PC-3 (cell line): ENCODE data around the gene SSC4D.
"Not testable (repeated sequence)": the region's sequence is repeated elsewhere in the genome, so short reads cannot be mapped to it uniquely, and the experiment has no call there.

Source experiments
- EZH2phosphoT487 ChIP-seq: fragments of 300-600 bp; sonication (generic); IDR thresholded peaks from 2 replicates; pipeline ENCODE4 v1.6.1; 2018; ENCODE audit warnings: mild to moderate bottlenecking, antibody characterized with exemption, low read length, borderline replicate concordance
- TF ChIP-seq, protein P1 (sequence below): fragments of 300-600 bp; sonication (generic); conservative IDR thresholded peaks from 2 replicates; pipeline ENCODE4 v1.5.1; 2017; ENCODE audit warnings: antibody characterized with exemption, low read depth, mild to moderate bottlenecking, low read length

DNA sequence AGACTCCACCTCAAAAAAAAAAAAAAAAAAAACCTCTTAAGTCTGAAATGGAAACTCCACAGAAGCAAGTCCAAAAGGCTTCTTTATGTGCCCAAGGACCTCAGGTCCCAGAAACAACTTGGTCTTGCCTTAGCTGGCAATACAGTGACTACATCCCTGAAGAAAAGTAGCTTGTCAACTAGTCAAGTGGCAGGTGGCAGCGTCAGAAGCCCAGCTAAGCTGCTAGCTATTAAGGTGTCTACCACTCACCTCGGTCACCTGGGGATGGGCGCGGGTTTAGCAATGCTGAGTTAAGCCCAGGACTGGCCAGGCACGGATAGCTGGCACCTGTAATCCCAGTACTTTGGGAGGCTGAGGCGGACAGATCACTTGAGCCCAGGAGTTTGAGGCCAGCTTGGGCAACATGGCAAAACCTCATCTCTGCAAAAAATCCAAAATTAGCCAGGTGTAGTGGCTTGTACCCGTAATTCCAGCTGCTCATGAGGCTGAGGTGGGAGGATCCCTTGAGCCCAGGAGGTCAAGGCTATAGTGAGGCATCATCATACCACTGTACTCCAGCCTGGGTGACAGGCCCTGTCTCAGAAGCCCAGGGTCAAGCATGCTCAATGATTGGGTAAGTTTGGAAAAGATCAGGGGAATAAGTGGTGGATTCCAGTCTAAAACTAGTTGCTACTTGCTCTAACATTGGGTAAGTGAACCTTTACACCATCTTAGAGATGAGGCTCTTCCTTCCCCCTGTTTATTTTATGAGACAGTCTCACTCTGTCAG is 29.8 kb upstream of the SSC4D start:
- TF ChIP-seq, protein P1, sequence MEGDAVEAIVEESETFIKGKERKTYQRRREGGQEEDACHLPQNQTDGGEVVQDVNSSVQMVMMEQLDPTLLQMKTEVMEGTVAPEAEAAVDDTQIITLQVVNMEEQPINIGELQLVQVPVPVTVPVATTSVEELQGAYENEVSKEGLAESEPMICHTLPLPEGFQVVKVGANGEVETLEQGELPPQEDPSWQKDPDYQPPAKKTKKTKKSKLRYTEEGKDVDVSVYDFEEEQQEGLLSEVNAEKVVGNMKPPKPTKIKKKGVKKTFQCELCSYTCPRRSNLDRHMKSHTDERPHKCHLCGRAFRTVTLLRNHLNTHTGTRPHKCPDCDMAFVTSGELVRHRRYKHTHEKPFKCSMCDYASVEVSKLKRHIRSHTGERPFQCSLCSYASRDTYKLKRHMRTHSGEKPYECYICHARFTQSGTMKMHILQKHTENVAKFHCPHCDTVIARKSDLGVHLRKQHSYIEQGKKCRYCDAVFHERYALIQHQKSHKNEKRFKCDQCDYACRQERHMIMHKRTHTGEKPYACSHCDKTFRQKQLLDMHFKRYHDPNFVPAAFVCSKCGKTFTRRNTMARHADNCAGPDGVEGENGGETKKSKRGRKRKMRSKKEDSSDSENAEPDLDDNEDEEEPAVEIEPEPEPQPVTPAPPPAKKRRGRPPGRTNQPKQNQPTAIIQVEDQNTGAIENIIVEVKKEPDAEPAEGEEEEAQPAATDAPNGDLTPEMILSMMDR = not testable (repeated sequence)
- not testable (repeated sequence) for TF ChIP-seq EZH2phosphoT487
